ENCODE data around the gene PPDPF.
A peak's percentile ranks its signal among the peaks of the same experiment; 100 is the strongest.

Gene PPDPF

GRCh38 chr20:63564036-63564810 lies 43.7 kb downstream of the PPDPF start:
- no peak for DNase-seq (ENCODE audit: low spot score)
- in situ Hi-C loops (cut with MboI; ENCODE audit: low sequenced_read_pairs, unreplicated experiment), result no loop called here
- TF ChIP-seq, protein P1, sequence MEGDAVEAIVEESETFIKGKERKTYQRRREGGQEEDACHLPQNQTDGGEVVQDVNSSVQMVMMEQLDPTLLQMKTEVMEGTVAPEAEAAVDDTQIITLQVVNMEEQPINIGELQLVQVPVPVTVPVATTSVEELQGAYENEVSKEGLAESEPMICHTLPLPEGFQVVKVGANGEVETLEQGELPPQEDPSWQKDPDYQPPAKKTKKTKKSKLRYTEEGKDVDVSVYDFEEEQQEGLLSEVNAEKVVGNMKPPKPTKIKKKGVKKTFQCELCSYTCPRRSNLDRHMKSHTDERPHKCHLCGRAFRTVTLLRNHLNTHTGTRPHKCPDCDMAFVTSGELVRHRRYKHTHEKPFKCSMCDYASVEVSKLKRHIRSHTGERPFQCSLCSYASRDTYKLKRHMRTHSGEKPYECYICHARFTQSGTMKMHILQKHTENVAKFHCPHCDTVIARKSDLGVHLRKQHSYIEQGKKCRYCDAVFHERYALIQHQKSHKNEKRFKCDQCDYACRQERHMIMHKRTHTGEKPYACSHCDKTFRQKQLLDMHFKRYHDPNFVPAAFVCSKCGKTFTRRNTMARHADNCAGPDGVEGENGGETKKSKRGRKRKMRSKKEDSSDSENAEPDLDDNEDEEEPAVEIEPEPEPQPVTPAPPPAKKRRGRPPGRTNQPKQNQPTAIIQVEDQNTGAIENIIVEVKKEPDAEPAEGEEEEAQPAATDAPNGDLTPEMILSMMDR (IDR thresholded peaks at IDR 0.05; ENCODE audit: borderline replicate concordance, control extremely low read depth, extremely low read depth, insufficient read depth, missing control alignments), result no peak

GRCh38 chr20:63565021-63565698 lies 44.6 kb downstream of the PPDPF start:
- no peak for DNase-seq (ENCODE audit: low spot score)
- TF ChIP-seq, protein P1 (IDR thresholded peaks at IDR 0.05; ENCODE audit: borderline replicate concordance, control extremely low read depth, extremely low read depth, insufficient read depth, missing control alignments), result no peak
- in situ Hi-C loops (cut with MboI; ENCODE audit: low sequenced_read_pairs, unreplicated experiment), result no loop called here

DNA sequence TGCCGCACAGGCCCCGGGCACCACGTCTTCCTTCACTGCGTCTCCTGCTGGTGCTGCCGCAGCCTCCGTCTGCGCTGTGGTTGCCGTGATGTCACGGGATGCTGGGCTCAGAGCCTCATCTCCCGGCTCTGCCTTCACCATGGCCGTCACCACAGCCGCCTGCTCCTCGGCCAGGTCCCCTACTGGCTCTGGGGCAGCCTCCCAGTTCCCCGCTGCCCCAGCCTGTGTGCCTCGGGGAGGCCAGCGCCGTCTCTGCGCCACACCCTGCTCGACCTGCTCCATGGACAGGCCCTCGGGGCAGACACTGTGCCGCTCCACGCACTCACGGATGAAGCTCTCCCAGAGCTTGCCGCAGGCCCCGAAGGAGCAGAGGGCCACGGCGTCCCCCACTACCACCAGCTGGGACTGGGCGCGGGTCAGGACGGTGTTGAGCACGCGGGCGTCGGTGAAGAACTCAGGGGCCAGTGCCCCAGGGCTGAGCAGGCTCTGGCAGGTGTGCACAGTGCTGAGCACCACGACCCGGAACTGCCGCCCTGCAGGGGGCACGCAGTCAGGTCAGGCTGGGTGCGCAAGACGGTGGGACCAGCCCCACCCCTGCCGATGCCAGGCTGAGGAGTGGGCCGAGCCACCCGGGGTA lies 45.3 kb downstream of the PPDPF start:
- TF ChIP-seq, protein P1 (IDR thresholded peaks at IDR 0.05; ENCODE audit: borderline replicate concordance, control extremely low read depth, extremely low read depth, insufficient read depth, missing control alignments), result no peak
- in situ Hi-C loops (cut with MboI; ENCODE audit: low sequenced_read_pairs, unreplicated experiment), result no loop called here
- no peak for DNase-seq (ENCODE audit: low spot score)

GRCh38 chr20:63566395-63567135 lies 46.0 kb downstream of the PPDPF start:
- TF ChIP-seq, protein P1 (IDR thresholded peaks at IDR 0.05; ENCODE audit: borderline replicate concordance, control extremely low read depth, extremely low read depth, insufficient read depth, missing control alignments), result no peak
- in situ Hi-C loops (cut with MboI; ENCODE audit: low sequenced_read_pairs, unreplicated experiment), result no loop called here
- DNase-seq (ENCODE audit: low spot score), result no peak

- DNase-seq (ENCODE audit: low spot score), result no peak
- TF ChIP-seq, protein P1 (IDR thresholded peaks at IDR 0.05; ENCODE audit: borderline replicate concordance, control extremely low read depth, extremely low read depth, insufficient read depth, missing control alignments), result no peak
- in situ Hi-C loops (cut with MboI; ENCODE audit: low sequenced_read_pairs, unreplicated experiment), result no loop called here
Measured at GRCh38 chr20:63567136-63567385, 46.5 kb downstream of the PPDPF start.

DNA sequence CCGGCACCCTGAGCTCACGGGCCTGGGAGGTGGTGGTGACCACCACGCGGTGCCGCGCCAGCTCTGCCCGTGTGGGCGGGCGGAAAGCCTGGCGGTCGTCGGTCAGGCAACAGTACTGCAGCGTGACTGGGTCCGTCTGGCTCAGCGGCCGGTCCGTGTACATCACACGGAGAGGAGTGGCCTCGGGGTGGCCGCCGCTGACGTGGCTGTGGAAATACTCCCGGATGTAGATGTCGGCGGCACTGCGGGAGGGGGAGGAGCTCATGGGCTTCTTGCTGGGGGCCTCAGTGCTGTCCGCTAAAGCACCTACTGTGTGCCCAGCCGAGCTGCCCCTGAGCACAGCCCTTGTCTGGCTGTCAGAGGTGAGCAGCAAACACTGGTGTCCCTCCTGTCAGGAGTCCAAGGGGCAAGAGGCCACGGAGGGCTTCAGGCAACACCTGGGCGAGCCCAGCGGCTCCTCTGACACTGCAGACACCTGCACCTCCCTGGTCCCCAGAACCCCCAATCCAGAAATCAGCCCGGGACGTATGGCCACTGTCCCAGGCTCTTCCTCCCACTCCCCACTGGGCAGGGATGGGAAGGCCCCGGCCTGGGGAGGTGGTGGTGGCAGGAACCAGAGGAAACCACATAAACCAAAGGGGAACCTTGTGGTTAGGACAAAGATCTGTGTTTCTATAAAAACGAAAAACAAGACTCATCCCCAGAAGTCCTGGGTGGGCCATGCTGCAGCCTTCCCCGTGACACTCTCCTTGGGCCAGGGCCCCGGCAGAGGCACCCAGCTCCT lies 47.0 kb downstream of the PPDPF start:
- in situ Hi-C loops (cut with MboI; ENCODE audit: low sequenced_read_pairs, unreplicated experiment), result no loop called here
- DNase-seq (ENCODE audit: low spot score), result peak; percentile 78
- TF ChIP-seq, protein P1 (IDR thresholded peaks at IDR 0.05; ENCODE audit: borderline replicate concordance, control extremely low read depth, extremely low read depth, insufficient read depth, missing control alignments), result no peak

All from GM13976 (cell line).